RWPE2 (cell line): ENCODE results near the gene ZNF326.

ENCODE experiments used
- ATAC-seq: fragments of 200-7000 bp; cut with Tn5 transposase; 3 replicates; pipeline ENCODE4 v1.9.1; 2021; ENCODE audit warnings: low read depth
- DNase-seq: peaks from one replicate; pipeline ENCODE4 v3.0.0-alpha.2; 2020; ENCODE audit warnings: low spot score
- H3K27ac ChIP-seq: fragments of 450-650 bp; 2 replicates; pipeline ENCODE4 v1.5.1; 2017; ENCODE audit warnings: mild to moderate bottlenecking; ENCODE audit not compliant: poor library complexity, severe bottlenecking
- H3K27me3 ChIP-seq: fragments of 250-450 bp; sonication (Bioruptor Pico); 2 replicates; pipeline ENCODE4 v1.5.1; 2021; ENCODE audit warnings: mild to moderate bottlenecking, moderate library complexity; ENCODE audit not compliant: insufficient read depth, poor library complexity, severe bottlenecking
- H3K36me3 ChIP-seq: fragments of 250-450 bp; sonication (Bioruptor Pico); 2 replicates; pipeline ENCODE4 v1.5.1; 2020; ENCODE audit warnings: low read depth, mild to moderate bottlenecking, moderate library complexity
- H3K4me1 ChIP-seq: fragments of 250-450 bp; sonication (Bioruptor Pico); 2 replicates; pipeline ENCODE4 v1.5.1; 2021; ENCODE audit warnings: mild to moderate bottlenecking, moderate library complexity; ENCODE audit not compliant: insufficient read depth, poor library complexity, severe bottlenecking
- H3K4me3 ChIP-seq: fragments of 250-450 bp; sonication (Bioruptor Pico); 2 replicates; pipeline ENCODE4 v1.5.1; 2021; ENCODE audit warnings: mild to moderate bottlenecking, moderate library complexity; ENCODE audit not compliant: severe bottlenecking
- H3K9me3 ChIP-seq: fragments of 250-450 bp; sonication (Bioruptor Pico); 2 replicates; pipeline ENCODE4 v1.5.1; 2021; ENCODE audit warnings: mild to moderate bottlenecking, moderate library complexity; ENCODE audit not compliant: severe bottlenecking
- CTCF ChIP-seq: fragments of 450-650 bp; IDR thresholded peaks from one replicate; pipeline ENCODE4 v1.5.1; 2017; ENCODE audit warnings: mild to moderate bottlenecking, moderate library complexity; ENCODE audit not compliant: poor library complexity, severe bottlenecking

Gene ZNF326

GRCh38 chr1:90083995-90084394, 89.1 kb downstream of the ZNF326 start:
- ATAC-seq, result no peak
- H3K27me3 ChIP-seq, result peaks cover 24% of the 10 kb centered on the region
- TF ChIP-seq CTCF, result no peak

More at GRCh38 chr1:90083995-90084394, 89.1 kb downstream of the ZNF326 start:
- no peaks in the 10 kb centered on the region for H3K4me1 ChIP-seq
- H3K9me3 ChIP-seq, result no peaks in the 10 kb centered on the region
- no peak overlapping the region for H3K4me3 ChIP-seq
- no peaks in the 10 kb centered on the region for H3K36me3 ChIP-seq
- DNase-seq, result no peak
- H3K27ac ChIP-seq, result no peak overlapping the region
